Measurements from ENCODE around the gene JAG2. TPM values are rescaled to one million over a fixed set of nuclear protein-coding genes. Genes with fewer than 3 reads are reported as not detected.

JAG2 gene
- total RNA-seq, 2 experiments from 2014 or later: 2.3 to 2.5 TPM

DNA sequence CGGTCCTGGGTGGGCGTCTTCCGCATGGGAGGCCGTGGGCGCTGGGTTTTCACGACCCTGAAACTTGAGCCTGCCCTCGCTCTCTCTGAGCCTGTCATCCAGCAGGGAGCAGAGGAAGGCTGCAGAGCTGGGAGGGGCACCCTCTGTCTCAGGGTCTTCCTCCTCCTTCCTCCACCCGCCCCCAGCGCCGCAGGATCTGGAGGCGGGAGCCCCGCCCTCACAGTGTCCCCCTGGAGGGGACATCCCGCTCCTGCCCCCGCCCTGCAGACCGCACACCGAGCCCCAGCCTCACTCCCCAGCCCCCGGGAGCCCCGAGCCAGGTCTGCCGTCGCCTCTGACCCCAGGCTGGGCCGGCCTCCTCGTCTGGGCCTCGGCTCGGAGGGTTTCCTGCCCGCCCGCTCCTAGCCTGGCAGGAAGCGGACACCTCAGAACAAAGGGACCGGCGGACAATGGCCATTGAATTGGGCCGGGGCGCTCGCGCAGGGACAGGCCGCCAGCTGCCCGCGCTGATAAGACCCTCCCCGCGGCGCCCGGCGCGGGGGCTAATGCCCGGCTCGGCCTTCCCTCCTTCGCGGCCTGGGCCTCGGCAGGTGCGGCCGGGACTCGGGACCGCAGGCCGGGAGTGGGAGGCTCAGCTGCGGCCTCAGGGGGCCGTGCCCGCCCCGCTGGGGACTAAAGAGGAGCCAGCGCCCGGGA, 27.8 kb upstream of the JAG2 start:
- no peak for DNase-seq
- Mint-ChIP-seq H3K9me3 (no peaks in the 10 kb centered on the region), H3K4me1 (peaks cover 21% of the 10 kb centered on the region), H3K36me3 (no peaks in the 10 kb centered on the region), H3K27ac (no peak overlapping the region), H3K27me3 (peaks cover 53% of the 10 kb centered on the region), H3K4me3 (no peak overlapping the region)

GRCh38 chr14:105195522-105196264, 27.1 kb upstream of the JAG2 start:
- Mint-ChIP-seq H3K27me3 (peaks cover 51% of the 10 kb centered on the region), H3K9me3 (no peaks in the 10 kb centered on the region), H3K36me3 (no peaks in the 10 kb centered on the region), H3K4me1 (peaks cover 21% of the 10 kb centered on the region), H3K27ac (no peak overlapping the region), H3K4me3 (no peak overlapping the region)
- no peak for DNase-seq

- peaks cover 21% of the 10 kb centered on the region for H3K4me1 Mint-ChIP-seq
- no peak overlapping the region for H3K27ac Mint-ChIP-seq
- DNase-seq: no peak
- no peaks in the 10 kb centered on the region for H3K36me3 Mint-ChIP-seq
- H3K9me3 Mint-ChIP-seq: no peaks in the 10 kb centered on the region
- no peak overlapping the region for H3K4me3 Mint-ChIP-seq
- H3K27me3 Mint-ChIP-seq: peaks cover 45% of the 10 kb centered on the region
These were observed 26.5 kb upstream of the JAG2 start for GRCh38 chr14:105195051-105195450.

GRCh38 chr14:105193916-105194782, 25.6 kb upstream of the JAG2 start:
- no peaks in the 10 kb centered on the region for H3K36me3 Mint-ChIP-seq
- no peaks in the 10 kb centered on the region for H3K9me3 Mint-ChIP-seq
- peak overlapping the region; percentile 22 for H3K4me3 Mint-ChIP-seq
- peaks cover 36% of the 10 kb centered on the region for H3K27me3 Mint-ChIP-seq
- peaks cover 21% of the 10 kb centered on the region for H3K4me1 Mint-ChIP-seq
- no peak overlapping the region for H3K27ac Mint-ChIP-seq
- DNase-seq: peak; percentile 57

DNA sequence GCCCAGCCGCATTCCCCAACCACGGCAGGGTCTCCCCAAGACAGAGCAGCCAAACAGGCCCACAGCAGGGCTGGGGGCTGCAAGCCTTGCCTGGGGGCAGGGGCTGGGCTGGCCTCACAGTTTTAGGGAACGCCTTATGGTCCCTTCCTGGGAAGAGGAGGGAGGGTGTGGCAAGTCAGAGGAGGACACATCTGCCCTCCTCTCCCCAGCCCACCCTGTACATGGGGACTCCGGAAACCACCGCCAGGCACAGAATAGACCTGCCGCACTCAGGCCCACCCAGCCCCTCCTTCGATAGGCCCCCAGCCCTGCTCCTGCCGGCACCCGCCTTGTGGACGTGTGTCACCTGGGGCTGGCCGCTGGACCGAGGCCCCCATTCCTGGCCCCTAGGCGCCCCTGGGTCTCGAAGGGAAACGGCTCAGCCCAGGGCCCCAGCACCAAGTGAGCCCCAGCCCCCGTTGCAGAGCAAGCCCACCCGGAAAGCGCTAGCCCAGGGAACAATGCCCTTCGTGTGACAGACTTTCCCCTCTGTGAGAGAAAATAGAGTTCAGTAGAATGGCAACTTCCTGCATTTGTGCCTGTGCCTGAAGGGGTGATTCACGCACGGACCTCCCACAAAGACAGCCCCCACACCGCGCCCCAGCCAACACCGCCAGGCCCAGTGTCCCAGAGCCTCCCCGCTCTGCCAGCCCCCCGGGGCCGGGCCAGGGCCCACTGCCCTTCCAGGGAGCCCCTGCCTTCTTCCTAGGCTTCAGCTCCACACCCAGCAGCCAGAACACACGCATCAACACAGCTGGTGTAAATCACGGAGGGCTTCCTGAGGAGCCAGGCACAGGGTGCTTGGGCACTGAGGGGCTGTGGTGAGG, 24.5 kb upstream of the JAG2 start:
- no peak overlapping the region for H3K4me3 Mint-ChIP-seq
- peaks cover 27% of the 10 kb centered on the region for H3K27me3 Mint-ChIP-seq
- H3K4me1 Mint-ChIP-seq: peaks cover 21% of the 10 kb centered on the region
- no peak overlapping the region for H3K27ac Mint-ChIP-seq
- H3K36me3 Mint-ChIP-seq: no peaks in the 10 kb centered on the region
- H3K9me3 Mint-ChIP-seq: peaks cover 4% of the 10 kb centered on the region
- DNase-seq: peak; percentile 50

DNA sequence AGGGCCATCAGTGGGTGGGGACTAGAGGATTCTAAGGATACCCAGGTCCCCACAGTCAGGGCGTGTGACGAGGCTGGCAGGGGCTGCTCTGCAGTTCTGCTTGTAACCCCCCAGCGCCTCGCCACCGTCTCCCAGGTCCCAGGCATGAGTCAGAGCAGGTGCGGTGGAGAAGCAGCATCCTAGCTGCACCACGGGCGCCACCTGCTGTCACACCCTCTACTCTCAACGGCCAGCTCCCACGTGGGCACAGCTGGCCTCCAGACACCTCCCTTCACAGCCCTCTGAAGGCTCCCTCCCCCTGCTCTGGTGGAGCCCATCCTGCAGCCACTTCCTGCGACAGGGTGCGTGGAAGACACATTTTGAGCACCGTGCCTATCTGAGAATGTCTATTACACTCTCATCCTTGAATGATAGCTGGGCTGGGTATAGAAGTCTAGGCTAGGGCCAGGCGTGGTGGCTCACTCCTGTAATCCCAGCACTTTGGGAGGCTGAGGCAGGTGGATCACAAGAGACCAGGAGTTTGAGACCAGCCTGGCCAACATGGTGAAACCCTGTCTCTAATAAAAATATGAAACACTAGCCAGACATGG, 19.5 kb upstream of the JAG2 start:
- no peak for DNase-seq
- H3K9me3 Mint-ChIP-seq: peaks cover 6% of the 10 kb centered on the region
- H3K36me3 Mint-ChIP-seq: no peaks in the 10 kb centered on the region
- no peak overlapping the region for H3K4me3 Mint-ChIP-seq
- H3K27me3 Mint-ChIP-seq: no peaks in the 10 kb centered on the region
- H3K4me1 Mint-ChIP-seq: peaks cover 1% of the 10 kb centered on the region
- H3K27ac Mint-ChIP-seq: no peak overlapping the region

- Mint-ChIP-seq H3K27me3 (no peaks in the 10 kb centered on the region), H3K4me1 (peaks cover 3% of the 10 kb centered on the region), H3K27ac (no peak overlapping the region), H3K9me3 (peaks cover 6% of the 10 kb centered on the region), H3K4me3 (no peak overlapping the region), H3K36me3 (no peaks in the 10 kb centered on the region)
- no peak for DNase-seq
These were observed 18.5 kb upstream of the JAG2 start for GRCh38 chr14:105187116-105187515.

GRCh38 chr14:105185973-105186372, 17.4 kb upstream of the JAG2 start:
- H3K27me3 Mint-ChIP-seq: no peaks in the 10 kb centered on the region
- no peak for DNase-seq
- H3K4me3 Mint-ChIP-seq: no peak overlapping the region
- H3K27ac Mint-ChIP-seq: no peak overlapping the region
- H3K36me3 Mint-ChIP-seq: no peaks in the 10 kb centered on the region
- peaks cover 4% of the 10 kb centered on the region for H3K4me1 Mint-ChIP-seq
- H3K9me3 Mint-ChIP-seq: peaks cover 6% of the 10 kb centered on the region

DNA sequence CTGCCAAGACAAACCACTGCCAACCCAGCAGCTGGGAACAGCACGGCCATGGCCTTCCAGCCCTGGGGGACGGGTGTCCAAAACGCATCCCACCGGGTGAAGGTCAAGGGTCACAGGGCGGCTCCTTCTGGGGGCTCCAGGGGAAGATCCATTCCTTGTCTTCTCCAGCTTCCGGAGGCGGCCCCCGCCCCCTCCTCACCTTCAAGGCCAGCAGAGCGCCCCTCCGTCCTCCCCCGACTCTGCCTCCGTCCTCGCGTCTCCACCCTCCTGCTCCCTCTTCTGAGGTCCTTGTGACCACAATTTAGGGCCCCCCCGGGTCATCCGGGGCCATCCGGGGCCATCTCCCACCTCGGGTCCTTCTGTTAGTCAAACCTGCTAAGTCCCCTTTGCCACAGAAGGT, 16.4 kb upstream of the JAG2 start:
- H3K4me1 Mint-ChIP-seq: peaks cover 7% of the 10 kb centered on the region
- no peak overlapping the region for H3K27ac Mint-ChIP-seq
- H3K9me3 Mint-ChIP-seq: peaks cover 6% of the 10 kb centered on the region
- no peaks in the 10 kb centered on the region for H3K27me3 Mint-ChIP-seq
- H3K36me3 Mint-ChIP-seq: no peaks in the 10 kb centered on the region
- DNase-seq: no peak
- H3K4me3 Mint-ChIP-seq: no peak overlapping the region

- H3K4me3 Mint-ChIP-seq: no peak overlapping the region
- no peak for DNase-seq
- H3K4me1 Mint-ChIP-seq: peaks cover 7% of the 10 kb centered on the region
- H3K9me3 Mint-ChIP-seq: peaks cover 6% of the 10 kb centered on the region
- H3K27ac Mint-ChIP-seq: no peak overlapping the region
- H3K36me3 Mint-ChIP-seq: no peaks in the 10 kb centered on the region
- H3K27me3 Mint-ChIP-seq: no peaks in the 10 kb centered on the region
These were observed 15.9 kb upstream of the JAG2 start for GRCh38 chr14:105184461-105184860.

DNA sequence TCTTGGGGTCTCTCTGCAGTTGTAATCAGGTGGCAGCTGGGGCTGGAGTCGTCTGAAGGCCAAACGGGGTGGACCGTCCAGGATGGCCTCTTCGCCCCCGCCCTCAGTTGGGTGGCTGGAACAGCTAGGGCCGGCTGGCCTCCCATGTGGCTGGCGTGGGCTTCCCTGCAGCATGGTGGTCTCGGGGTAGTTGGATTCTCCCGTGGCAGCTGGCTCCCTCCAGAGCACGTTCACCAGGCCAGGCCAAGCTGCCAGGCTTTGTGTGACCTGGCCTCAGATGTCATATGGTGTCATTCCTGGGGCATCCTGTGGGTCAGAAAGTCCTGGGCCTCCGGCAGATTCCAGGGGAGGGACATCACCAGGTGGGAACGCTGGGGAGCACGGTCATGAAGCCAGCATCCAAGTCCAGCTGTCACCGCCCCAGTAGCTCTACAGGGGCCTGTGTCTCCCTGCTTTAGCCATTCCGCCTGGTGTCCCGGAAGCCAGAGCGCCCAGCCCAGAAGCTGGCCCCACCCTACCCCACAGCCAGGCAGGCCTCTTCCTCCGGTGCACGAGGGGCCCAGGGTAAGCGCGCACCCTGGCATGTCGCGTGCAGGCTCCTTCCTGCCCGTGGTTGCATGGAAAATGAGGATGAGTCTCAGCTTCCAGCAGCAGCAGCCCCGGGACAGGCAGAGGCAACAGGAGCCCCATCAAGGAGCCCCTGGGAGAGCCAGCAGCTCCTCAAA, 13.9 kb upstream of the JAG2 start:
- no peaks in the 10 kb centered on the region for H3K36me3 Mint-ChIP-seq
- no peak overlapping the region for H3K27ac Mint-ChIP-seq
- H3K4me1 Mint-ChIP-seq: peaks cover 7% of the 10 kb centered on the region
- H3K27me3 Mint-ChIP-seq: no peaks in the 10 kb centered on the region
- H3K9me3 Mint-ChIP-seq: no peaks in the 10 kb centered on the region
- no peak for DNase-seq
- H3K4me3 Mint-ChIP-seq: no peak overlapping the region

- H3K4me3 Mint-ChIP-seq: peak overlapping the region; percentile 47
- no peaks in the 10 kb centered on the region for H3K27me3 Mint-ChIP-seq
- no peaks in the 10 kb centered on the region for H3K36me3 Mint-ChIP-seq
- no peaks in the 10 kb centered on the region for H3K9me3 Mint-ChIP-seq
- H3K4me1 Mint-ChIP-seq: peaks cover 7% of the 10 kb centered on the region
- DNase-seq: no peak
- no peak overlapping the region for H3K27ac Mint-ChIP-seq
These were observed 13.1 kb upstream of the JAG2 start for GRCh38 chr14:105181549-105182295.
